ENCODE measurements around the gene MFSD11.
"Not testable (repeated sequence)": the region's sequence is repeated elsewhere in the genome, so short reads cannot be mapped to it uniquely, and the experiment has no call there.

The MFSD11 gene

DNA sequence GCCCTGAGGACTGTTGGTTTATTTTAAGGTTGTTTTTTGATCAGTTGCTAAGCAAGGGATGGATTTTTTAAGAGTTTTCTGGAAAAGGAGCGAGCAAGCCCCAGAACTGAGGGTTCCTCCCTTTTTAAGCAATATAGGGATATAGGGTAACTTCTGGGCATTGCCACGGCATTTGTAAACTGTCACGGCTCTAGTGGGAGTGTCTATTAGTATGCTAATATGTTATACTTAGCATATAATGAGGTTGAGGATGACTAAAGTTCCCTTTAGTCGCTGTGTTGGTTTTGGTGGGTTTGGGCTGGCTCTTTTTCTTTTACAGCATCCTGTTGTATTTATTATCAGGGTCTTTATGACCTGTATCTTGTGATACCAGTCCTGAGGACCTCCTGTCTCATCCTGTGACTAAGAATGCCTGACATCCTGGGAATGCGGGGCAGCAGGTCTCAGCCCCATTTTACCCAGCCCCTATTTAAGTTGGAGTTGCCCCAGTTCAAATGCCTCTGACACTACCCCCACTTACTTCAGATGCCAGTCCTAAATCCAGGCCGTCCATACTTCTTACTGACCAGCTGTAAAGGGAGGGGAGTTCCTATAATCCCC is 59.4 kb downstream of the MFSD11 start:
- no peak for DNase-seq (ENCODE audit: low read depth in 2 of 2)

DNA sequence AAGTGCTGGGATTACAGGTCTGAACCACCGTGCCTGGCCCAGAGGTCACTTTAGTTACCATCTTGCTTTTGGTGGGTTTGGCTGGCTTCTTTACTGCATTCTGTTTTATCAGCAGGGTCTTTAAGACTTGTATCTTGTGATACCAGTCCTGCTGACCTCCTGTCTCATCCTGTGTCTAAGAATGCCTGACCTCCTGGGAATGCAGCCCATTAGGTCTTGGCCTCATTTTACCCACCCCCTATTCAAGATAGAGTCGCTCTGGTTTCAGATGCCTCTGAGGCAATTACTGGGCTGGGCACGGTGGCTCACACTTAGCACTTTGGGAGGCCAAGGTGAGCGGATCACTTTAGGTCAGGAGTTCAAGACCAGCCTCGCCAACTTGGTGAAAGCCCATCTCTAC is 63.8 kb downstream of the MFSD11 start:
- DNase-seq (ENCODE audit: low read depth in 2 of 2): no peak

DNA sequence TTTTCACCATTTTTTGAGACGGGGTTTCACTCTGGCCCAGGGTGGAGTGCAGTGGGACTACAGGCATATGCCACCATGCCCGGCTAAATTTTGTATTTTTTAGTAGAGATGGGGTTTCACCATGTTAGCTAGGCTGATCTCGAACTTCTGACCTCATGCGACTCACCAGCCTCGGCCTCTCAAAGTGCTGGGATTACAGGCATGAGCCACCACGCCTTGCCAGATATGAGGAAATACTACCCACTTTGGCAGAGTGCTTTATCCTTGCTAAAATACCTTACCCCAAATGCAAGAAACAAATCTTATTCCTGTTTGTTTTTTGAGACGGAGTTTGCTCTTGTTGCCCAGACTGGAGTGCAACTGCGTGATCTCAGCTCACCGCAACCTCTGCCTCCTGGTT is 67.4 kb downstream of the MFSD11 start:
- DNase-seq (ENCODE audit: low read depth in 2 of 2): no peak

- DNase-seq (ENCODE audit: low read depth in 2 of 2): not testable (repeated sequence)
Measured at GRCh38 chr17:76806151-76806550, 68.2 kb downstream of the MFSD11 start.

DNA sequence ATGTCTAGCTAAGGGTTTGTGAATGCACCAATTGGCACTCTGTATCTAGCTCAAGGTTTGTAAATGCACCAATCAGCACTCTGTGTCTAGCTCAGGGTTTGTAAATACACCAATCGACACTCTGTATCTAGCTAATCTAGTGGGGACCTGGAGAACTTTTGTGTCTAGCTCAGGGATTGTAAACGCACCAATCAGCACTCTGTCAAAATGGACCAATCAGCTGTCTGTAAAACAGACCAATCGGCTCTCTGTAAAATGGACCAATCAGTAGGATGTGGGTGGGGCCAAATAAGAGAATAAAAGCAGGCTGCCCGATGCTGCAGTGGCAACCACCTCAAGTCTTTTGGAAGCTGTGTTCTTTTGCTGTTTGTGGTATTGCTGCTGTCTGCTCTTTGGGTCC is 68.8 kb downstream of the MFSD11 start:
- DNase-seq (ENCODE audit: low read depth in 2 of 2): not testable (repeated sequence)

DNA sequence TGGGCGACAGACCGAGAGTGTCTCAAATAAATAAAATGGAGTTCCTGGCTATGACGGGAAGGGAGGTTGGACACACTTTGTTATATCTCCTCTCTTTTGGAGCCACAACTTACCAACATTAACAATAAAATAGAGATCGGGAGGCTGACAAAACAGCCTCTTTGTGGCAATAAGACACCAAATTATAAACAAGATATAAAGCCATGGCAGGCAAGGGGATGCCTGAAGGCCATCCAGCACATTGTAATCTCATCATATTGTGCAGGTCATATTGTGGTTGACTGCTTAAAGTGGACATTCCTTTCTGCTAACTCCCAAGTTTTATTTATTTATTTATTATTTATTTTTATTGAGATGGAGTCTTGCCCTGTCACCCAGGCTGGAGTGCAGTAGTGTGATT is 70.4 kb downstream of the MFSD11 start:
- DNase-seq (ENCODE audit: low read depth in 2 of 2): no peak

GRCh38 chr17:76810956-76811355 is 73.0 kb downstream of the MFSD11 start:
- DNase-seq (ENCODE audit: low read depth in 2 of 2): no peak

GRCh38 chr17:76811834-76812233 is 73.9 kb downstream of the MFSD11 start:
- DNase-seq (ENCODE audit: low read depth in 2 of 2): no peak

- DNase-seq (ENCODE audit: low read depth in 2 of 2): no peak
Measured at GRCh38 chr17:76812263-76812662, 74.3 kb downstream of the MFSD11 start.

- no peak for DNase-seq (ENCODE audit: low read depth in 2 of 2)
Measured at GRCh38 chr17:76812968-76813367, 75.0 kb downstream of the MFSD11 start.

GRCh38 chr17:76815907-76816589 is 78.1 kb downstream of the MFSD11 start:
- DNase-seq (ENCODE audit: low read depth in 2 of 2): not testable (repeated sequence)

DNA sequence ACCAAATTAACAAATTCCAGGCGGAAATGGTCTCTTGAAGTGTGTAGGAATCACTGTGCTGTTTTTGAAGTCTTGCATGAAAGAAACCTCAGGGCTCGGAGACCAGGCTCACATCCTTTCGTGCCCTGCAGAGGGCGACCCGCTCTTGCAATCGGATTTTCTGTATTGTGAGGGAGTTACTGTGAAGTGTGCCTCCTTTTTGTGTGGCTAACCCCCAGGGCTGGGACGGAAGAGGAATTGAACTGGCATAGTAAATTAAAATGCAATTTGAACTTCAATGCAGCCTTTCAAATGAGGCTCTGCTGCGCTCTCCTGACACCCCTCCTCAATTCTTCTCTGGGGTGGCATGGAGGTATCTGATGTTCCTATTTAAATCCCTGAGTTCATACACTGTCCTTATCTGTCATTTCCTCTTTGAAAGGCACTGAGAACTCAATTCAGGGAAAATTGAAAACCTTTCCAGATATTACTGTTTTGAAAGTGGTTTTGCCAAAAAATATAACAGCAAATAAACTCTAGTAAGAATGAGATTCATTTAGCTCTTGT is 78.7 kb downstream of the MFSD11 start:
- peak; percentile 15 to 21 for DNase-seq (ENCODE audit: low read depth in 2 of 2)

- DNase-seq (ENCODE audit: low read depth in 2 of 2): no peak
Measured at GRCh38 chr17:76820039-76820438, 82.1 kb downstream of the MFSD11 start.

- no peak for DNase-seq (ENCODE audit: low read depth in 2 of 2)
Measured at GRCh38 chr17:76820561-76820960, 82.6 kb downstream of the MFSD11 start.

GRCh38 chr17:76822184-76822778 is 84.4 kb downstream of the MFSD11 start:
- no peak for DNase-seq (ENCODE audit: low read depth in 2 of 2)

GRCh38 chr17:76824093-76824492 is 86.2 kb downstream of the MFSD11 start:
- DNase-seq (ENCODE audit: low read depth in 2 of 2): no peak

DNA sequence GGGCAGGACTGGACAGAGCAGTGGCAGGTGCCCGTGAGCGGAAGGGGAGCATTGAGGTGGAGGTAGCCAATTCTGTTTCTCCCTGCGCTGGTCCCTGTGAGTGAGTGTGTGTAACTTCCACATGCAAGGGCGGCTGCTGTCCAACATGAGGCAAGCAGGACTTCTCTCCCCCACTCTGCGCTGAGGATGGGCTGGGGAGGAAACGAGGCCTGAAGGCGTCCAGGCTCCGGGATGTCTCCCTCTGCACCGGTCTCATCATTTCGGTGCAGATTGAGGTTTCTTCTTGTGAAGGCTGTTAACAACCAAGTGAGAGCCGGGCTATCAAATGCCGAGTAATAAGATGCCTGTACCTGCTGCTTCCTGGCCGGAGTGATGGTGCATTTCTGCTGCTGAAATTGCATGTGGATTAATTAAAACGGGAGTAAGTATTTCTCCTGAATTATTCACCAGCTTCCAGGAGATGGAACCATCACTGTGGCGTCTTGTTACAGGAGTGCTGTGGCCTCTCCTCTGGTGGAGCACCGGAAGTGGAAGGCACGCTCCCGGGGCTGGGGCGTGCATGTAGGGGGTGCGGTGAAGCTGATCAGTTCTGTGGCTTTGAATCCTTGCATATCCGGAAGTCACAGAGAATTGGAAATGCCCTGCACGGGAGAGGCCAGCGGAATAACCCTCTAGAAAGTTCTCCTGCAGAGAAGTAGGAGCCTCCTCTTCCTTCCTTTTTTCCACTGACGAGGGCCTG is 88.6 kb downstream of the MFSD11 start:
- no peak for DNase-seq (ENCODE audit: low read depth in 2 of 2)

- no peak for DNase-seq (ENCODE audit: low read depth in 2 of 2)
Measured at GRCh38 chr17:76827736-76828135, 89.8 kb downstream of the MFSD11 start.
